Middle frontal gyrus (tissue), 1 donor: ENCODE results near the gene PAN2.
A peak's percentile ranks its signal among the peaks of the same experiment; 100 is the strongest.

ENCODE experiments used
- DNase-seq: peaks from one replicate; pipeline ENCODE4 v3.0.0-alpha.2; 2015; ENCODE audit warnings: low spot score; ENCODE audit errors: extremely low spot score

PAN2 gene, protein sequence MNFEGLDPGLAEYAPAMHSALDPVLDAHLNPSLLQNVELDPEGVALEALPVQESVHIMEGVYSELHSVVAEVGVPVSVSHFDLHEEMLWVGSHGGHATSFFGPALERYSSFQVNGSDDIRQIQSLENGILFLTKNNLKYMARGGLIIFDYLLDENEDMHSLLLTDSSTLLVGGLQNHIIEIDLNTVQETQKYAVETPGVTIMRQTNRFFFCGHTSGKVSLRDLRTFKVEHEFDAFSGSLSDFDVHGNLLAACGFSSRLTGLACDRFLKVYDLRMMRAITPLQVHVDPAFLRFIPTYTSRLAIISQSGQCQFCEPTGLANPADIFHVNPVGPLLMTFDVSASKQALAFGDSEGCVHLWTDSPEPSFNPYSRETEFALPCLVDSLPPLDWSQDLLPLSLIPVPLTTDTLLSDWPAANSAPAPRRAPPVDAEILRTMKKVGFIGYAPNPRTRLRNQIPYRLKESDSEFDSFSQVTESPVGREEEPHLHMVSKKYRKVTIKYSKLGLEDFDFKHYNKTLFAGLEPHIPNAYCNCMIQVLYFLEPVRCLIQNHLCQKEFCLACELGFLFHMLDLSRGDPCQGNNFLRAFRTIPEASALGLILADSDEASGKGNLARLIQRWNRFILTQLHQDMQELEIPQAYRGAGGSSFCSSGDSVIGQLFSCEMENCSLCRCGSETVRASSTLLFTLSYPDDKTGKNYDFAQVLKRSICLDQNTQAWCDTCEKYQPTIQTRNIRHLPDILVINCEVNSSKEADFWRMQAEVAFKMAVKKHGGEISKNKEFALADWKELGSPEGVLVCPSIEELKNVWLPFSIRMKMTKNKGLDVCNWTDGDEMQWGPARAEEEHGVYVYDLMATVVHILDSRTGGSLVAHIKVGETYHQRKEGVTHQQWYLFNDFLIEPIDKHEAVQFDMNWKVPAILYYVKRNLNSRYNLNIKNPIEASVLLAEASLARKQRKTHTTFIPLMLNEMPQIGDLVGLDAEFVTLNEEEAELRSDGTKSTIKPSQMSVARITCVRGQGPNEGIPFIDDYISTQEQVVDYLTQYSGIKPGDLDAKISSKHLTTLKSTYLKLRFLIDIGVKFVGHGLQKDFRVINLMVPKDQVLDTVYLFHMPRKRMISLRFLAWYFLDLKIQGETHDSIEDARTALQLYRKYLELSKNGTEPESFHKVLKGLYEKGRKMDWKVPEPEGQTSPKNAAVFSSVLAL

DNA sequence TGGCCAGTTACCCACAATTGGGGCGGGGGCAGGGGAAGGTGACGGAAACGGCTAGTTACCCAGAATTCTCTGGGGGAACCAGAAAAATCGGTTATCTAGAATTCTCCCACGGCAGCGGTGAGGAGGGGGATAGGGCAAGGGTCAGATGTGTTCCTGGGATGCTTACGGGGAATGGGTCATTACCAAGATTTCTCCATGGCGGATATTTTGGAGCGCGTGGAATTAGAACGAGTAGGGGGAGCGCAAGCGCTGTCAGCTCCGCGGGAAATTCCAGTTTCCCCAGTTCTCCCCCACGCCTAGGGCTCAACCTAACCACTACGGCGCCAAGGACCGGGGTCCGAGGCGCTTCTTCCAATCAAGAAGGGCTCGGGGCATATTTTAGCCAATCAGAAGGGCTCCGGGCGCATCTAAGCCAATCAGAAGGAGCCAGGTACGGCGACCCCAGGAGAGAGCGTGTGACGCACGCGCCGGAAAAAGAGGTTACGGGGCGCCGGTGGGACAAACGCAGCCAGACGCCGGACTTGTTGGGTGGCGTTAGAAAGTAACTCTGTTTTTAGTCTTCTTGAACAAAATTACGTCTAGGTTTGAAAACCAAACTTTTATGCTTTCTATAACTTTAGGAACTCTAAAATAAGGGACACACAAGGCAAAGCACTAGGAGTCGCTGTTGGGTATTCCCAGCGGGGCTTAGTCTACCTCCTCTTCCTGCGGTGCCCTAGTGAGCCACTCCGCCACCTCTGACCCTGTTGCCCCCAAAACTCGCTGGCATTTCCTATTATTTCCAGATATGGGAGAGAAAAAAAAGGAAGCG lies at the start of gene PAN2:
Gene PAN2 (minus strand): TSS at position 322 of the 811 bp plus-strand sequence. CDS start 906 bp downstream, outside the sequence.
- peak; percentile 95 for DNase-seq

DNA sequence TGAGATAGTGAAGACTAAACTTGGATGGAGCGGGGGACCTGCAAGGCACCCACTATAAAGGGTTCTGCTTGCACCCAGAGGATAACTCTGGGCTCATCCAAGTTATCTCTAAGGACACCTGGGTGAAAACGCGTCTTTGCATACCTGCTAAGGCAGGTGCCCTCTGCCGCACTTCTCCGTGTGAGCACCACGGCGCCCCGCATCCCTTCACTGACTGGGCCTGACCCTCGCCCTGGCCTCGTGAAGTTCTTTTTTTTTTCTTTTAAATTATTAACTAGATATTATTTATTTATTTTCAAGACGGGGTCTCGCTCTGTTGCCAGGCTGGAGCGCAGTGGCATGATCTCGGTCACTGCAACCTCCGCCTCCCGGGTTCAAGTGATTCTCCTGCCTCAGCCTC lies 48.8 kb upstream of the PAN2 start:
- DNase-seq = no peak

DNA sequence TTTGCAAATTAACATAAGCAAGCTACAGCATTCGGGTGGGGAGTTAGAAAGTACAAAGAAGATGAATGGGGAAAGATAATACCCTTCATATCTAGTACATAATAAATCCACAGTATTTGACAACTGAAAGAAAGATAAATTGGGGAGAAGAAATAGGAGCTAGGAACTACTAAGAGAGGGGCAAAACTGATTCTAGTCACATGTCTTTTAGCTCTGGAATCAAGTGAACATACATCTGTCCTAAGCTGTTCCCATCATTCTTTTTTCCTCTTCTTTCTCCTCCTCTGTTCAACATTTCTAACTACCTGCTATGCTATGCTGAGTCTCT lies 44.2 kb upstream of the PAN2 start:
- no peak for DNase-seq

DNA sequence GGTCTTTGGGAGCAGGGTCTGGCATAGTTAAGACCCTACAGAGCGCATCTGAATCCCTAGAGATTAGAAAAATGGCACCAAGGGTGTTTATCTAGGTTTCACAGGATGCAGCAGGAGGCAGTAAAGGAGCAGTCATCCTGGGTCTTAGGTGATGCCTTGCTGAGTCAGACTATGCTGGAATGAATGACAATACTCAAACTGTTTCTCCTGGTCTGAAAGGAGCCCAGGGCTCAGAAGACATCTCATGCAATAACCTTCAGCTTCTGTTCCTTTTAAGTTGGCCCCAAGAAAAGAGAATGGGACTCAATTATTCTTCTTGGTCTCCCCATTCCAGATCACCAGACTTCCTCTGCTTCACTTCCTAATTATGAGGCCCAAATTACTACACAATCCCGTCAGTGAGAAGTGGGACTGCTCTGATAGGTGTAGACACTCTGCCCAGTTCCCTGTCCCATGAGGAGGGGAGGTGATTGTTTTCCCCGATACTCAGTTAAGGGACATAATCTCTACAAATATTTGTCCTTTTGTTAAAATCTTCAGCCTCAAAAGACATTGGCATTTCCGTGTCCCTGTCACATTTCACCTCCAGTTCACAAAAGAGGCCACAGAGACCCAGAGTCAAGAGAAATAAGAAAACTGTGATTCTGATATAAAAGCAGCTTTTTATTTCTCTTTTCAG lies 43.6 kb upstream of the PAN2 start:
- DNase-seq = no peak

DNA sequence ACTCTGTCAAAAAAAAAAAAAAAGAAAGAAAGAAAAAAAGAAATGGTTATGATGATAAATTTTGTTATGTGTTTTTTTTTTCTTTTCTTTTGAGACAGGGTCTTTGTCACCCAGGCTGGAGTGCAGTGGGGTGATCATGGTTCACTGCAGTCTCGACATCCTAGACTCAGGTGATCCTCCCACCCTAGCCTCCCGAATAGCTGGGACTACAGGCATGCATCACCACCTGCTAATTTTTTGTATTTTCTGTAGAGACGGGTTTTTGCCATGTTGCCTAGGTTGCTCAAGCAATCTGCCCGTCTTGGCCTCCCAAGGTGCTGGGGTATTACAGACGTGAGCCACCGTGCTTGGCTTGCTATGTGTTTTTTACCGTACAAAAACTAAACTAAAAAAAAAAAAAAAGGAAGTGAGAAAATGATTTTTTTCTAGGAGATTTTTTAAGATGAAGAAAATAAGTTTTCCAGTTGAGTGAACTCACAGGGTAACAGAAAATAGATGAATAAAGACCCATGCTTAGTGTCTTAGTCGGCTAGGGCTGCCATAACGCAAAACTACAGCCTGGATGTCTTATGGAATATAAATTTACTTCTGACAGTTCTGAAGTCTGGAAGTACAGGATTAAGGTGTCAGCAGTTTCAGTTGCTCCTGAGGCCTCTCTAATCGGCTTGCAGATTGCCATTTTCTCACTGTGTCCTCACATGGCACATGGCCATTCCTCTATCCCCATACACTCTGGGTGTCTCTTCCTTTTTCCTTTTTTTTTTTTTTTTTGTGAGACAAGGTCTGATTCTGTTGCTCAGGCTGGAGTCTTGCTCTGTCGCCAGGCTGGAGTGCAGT lies 42.0 kb upstream of the PAN2 start:
- DNase-seq = no peak

DNA sequence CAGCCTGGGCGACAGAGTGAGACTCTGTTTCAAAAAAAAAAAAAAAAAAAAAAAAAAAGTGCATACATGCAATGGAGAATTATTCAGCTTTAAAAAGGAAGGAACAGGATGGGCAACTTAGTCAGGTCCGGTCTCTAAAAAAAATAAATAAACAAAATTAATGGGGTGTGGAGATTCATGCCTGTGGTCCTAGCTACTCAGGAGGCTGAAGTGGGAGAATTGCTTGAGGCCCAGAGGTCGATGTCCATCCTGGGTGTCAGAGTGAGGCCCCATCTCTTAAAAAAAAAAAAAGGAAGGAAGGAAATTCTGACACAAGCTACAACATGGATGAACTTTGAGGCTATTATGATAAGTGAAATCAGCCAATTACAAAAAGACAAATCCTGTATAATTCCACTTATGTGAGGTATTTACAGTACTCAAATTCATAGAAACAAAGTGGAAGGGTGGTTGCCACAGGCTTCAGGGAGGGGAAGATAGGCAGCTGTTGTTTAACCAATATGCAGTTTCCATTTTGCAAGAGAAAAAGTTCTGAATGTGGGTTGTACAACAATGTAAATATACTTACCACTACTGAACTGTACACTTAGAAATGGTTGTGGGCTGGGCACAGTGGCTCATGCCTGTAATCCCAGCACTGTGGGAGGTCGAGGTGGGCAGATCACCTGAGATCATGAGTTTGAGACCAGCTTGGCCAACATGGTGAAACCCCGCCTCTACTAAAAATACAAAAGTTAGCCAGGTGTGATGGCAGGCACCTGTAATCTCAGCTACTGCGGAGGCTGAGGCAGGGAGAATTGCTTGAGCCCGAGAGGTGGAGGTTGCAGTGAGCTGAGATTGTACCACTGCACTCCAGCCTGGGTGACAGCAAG lies 41.2 kb upstream of the PAN2 start:
- DNase-seq = no peak

DNA sequence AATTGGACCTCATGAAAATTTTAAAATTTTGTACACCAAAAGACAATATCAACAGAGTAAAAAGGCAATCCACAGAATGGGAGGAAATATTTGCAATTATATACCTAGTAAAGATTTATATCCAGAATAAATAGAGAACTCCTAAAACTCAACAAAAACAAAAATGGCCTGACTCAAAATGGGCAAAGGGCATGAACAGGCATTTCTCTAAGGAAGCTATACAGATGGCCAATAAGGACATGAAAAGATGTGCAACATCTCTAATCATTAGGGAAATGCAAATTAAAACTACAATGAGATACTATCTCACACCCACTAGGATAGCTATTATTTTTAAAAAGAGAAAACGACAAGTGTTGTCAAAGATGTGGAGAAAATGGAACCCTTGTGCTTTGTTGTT lies 39.7 kb upstream of the PAN2 start:
- no peak for DNase-seq

DNA sequence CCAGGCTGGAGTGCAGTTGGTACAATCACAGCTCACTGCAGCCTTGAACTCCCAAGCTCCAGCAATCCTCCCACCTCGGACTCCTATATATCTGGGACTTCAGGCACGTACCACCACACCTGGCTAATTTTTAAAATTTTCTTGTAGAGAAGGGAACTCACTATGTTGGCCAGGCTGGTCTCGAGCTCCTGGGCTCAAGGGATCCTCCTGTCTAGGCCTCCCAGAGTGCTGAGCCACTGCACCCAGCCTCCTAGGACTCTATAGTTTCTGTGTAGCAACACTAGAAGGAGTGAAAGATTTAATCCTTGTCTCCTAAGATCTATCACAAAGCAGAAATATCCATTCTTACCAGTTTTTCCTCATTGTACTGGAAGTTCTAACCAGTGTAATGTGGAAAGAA lies 33.1 kb upstream of the PAN2 start:
- no peak for DNase-seq

DNA sequence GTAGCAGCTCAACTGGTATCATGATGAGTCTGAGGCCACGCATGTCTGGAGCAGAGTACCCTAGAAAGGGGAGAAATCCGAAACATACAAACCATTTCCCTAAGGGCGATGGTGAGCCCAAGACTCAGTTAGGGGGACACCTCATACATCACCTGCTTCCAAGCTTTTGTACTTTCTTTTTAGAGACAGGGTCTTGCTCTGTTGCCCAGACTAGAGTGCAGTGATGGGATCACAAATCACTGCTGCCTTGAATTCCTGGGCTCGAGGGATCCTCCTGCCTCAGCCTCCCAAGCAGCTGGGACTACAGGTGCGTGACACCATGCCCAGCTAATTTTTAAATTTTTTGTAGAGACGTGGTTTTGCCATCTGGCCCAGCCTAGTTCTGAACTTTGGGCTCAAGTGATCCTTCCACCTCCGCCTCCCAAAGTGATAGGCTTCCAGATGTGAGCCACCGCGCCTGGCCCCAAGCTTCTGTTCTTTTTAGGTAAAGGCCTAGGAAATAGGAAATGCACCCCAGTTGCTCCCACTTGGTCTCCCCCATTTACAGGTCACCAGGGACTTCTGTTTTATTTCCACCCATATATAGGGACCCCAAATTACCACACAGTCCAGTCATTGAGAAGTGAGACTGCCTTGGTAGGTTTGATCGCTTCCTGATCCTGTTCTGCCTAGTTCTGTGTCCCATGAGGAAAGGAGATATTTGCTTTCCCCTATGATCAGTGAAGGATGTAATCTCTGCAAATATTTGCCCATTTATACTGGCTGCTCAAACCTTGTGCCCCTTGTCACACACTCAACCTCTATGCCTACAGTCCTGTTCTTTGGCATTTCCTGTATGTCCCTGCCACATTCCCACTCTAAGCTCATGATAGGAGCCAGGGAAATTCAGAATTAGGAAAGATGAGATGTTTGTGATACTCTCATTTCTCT lies 28.6 kb upstream of the PAN2 start, which contains the start of gene APOF:
Gene APOF (minus strand): TSS at position 728 of the 930 bp plus-strand sequence. CDS start 112 bp downstream, at position 616.
- DNase-seq = no peak

DNA sequence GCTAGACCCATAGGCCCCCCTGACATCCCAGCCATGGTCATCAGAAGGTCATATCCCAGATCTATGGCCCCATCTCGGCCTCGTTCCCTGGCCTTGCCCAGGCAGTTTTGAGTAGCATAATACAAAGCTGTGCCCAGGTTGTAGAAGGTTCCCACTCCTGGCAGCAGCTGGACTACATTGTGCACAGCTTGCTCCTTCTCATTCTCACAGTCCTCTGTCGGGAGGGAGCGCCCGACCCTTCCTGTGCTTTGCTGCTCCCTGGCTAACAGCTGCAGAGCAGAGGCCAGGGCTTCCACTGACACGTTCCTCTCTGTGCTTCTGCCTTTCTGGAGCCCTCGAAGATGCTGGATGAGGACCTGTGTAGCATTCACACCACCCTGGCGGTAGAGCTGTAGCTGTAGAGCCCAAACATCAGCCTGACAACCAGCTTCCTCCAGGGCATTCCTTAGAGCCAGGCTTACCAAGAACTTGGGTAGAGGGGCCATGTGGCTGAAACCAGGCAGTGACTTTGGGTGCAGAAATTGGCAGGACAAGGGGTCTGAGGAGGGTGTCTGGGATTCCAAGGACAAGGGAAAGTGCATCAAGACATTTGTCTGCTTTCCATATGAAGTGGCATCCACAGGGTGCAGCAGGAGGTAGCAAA lies 27.8 kb upstream of the PAN2 start:
- DNase-seq = no peak

DNA sequence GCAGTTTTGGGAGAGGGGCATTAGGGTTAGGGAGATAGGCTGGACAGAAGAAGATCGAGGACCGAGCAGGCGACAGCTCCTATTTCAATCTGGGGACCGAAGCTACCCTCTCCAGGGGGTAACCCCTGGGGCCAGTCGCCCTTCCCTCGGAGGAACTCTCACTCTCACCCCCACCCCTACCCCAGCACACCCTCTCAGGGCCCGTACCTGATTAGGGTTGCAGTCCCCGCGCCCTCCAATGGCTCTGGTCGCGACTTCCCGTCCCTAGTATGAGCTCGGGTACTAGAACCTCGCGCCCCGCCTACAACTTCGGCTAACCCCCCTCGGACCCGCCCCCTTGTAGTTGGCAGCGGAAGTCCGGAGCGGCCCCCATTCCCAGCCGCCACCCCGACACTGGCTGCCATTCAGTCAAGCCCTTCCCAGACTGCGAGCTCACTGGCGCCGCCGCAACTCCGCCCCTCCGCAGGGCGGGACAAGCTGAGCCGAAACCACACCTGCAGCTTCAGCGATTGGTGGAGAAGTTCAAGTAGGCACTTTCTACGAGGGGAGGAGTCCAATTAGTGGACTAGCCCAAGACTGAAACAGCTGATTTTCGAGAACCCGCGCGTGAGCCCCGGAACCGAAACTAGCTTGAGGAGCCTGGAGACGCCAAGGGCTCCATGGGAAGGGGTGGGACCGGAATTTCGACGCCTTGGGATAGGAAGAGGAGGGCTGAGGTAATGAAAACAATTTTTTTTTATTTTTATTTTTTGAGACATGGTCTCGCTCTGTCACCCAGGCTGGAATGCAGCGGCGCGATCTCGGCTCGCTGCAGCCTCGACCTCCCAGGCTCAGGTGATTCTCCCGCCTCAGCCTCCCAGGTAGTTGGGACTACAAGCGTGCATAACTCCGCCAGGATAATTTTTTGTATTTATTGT lies 26.3 kb upstream of the PAN2 start, which contains the start of gene STAT2:
Gene STAT2 (minus strand): TSS at position 257 of the 917 bp plus-strand sequence. CDS start 3,536 bp downstream, outside the sequence.
- DNase-seq = peak; percentile 98

DNA sequence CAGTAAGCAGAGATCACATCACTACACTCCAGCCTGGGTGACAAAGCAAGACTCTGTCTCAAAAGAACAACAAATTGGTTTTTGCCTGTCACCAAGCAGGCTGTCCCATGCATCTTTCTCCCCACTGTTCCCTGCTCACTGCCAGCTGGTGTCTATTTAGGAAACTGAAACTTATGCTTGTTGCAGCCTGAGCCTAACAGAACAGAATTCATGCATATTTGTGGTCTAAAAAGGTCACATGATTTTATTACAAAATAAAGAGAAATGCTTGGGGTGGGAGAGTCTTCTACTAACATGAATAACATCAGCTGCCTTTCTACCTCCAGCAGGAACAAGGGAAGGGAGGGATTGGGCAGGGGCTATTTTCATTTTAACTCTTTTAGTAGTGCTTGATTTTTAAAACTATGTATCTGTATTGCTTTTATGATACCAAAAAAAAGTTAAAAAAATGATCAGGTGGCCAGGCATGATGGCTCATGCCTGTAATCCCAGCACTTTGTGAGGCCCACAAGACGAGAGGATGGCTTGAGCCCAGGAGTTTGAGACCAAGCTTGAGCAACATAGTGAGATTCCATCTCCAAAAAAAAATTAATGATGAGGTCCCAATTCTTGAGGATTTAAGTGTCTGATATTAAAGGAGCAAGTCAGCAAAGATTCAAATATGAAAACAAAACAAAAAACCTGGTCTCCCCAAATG lies 25.2 kb upstream of the PAN2 start:
- DNase-seq = no peak

DNA sequence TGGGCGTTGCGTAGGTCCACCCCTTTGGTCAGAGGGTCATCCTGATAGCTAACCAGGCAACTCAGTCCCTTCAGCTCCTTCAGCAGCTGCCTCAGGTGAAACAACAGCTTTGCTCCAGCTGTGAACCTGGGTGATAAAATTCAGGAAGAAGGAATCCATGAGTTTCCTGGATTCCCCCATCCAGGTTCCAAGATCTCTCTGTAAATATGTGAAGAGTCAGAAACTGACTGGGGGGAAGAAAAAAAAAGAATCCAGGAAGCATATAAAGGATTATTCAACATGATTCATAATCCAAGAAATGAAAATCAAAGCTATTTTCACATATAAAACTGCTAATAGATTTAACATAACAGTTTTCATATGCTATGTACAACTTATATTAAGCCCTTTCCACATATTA lies 17.5 kb upstream of the PAN2 start:
- no peak for DNase-seq

DNA sequence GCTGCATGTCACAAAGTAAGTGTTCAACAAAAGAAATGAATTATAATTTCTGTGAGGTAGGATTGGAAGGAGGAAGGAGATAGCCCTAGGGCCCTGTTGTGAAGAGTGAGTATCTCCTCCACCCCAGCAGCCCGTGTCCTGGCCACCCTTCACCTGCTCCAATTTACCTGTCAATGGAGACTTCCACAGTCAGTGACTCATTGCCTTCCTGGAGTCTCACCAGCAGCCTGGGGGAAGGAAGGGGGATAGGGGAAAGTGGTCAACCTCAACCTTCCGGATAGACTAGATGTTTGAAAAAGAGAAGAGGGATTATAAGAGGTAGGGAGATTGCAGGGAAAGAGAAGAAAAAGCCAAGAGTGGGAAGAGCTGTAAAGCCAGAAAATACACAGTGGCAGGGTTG lies 16.9 kb upstream of the PAN2 start:
- DNase-seq = no peak

DNA sequence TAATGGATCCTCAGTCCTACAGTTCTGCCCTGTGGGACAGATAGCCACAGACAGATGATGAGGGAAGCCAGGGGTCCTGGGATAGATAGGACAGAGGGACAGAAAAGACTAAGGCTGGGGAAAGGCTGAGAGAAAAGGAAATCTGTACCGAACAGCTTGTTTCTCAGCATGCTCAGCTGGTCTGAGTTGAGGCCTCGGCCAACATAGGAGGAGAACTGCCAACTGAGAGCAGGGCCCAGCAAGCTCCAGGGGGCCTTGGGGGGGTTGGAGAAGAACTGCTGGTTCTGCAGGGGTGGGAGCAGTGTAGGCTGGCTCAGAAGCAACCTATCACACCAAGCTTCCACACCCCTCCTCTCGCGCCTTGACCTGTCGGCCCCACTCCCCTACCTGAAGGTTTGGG lies 15.0 kb upstream of the PAN2 start:
- no peak for DNase-seq
